Activated CD8-positive, alpha-beta T cell treated with anti-CD3 and anti-CD28 coated beads, Interleukin-2, amount 10 ng/mL, durations not matched to agents 7 days and 5 days (primary cell): ENCODE data around the gene NCOA3. TPM values are rescaled to one million over a fixed set of nuclear protein-coding genes. Genes with fewer than 3 reads are reported as not detected.

Source experiments
- ATAC-seq: fragments of 150-1000 bp; cut with Tn5 transposase; one replicate; pipeline ENCODE4 v1.10.0; 2021; ENCODE audit warnings: moderate library complexity
- CTCF ChIA-PET: fragments of 350-600 bp; sonication (Branson Sonifier 250); formaldehyde crosslinking; loops from one replicate; lab custom pipeline; 2021; ENCODE audit warnings: antibody characterized with exemption; lab: Charles Lee
- POLR2A ChIA-PET: fragments of 350-600 bp; sonication (Branson Sonifier 250); formaldehyde crosslinking; loops from one replicate; lab custom pipeline; 2021; ENCODE audit warnings: antibody characterized with exemption; lab: Charles Lee
- DNase-seq: peaks from one replicate; pipeline ENCODE4 v3.0.0-alpha.2; 2020
- H3K27ac Mint-ChIP-seq: one replicate; pipeline ENCODE4 v1.8.0; 2021; ENCODE audit warnings: mild to moderate bottlenecking, mixed read lengths
- H3K27me3 Mint-ChIP-seq: one replicate; pipeline ENCODE4 v1.8.0; 2021; ENCODE audit warnings: low read depth, mixed read lengths
- H3K36me3 Mint-ChIP-seq: one replicate; pipeline ENCODE4 v1.8.0; 2021; ENCODE audit warnings: low read depth, mixed read lengths
- H3K4me1 Mint-ChIP-seq: one replicate; pipeline ENCODE4 v1.8.0; 2021; ENCODE audit warnings: low read depth, mixed read lengths
- H3K4me3 Mint-ChIP-seq: one replicate; pipeline ENCODE4 v1.8.0; 2021; ENCODE audit warnings: mild to moderate bottlenecking, mixed read lengths
- H3K9me3 Mint-ChIP-seq: one replicate; pipeline ENCODE4 v1.8.0; 2022; ENCODE audit warnings: mixed read lengths; ENCODE audit not compliant: insufficient read depth
- total RNA-seq, 2 experiments: library from RNA; stranded (reverse); gene quantifications; one replicate each; pipeline ENCODE4 v1.2.3, GENCODE V29; 2021

NCOA3 gene
- total RNA-seq, 2 experiments from 2014 or later: 57.4 to 60.1 TPM

- no peaks in the 10 kb centered on the region for H3K4me1 Mint-ChIP-seq
- no peak overlapping the region for H3K4me3 Mint-ChIP-seq
- H3K27ac Mint-ChIP-seq: no peak overlapping the region
- H3K36me3 Mint-ChIP-seq: no peaks in the 10 kb centered on the region
- H3K9me3 Mint-ChIP-seq: no peaks in the 10 kb centered on the region
- ATAC-seq (no peak), DNase-seq (no peak)
- peaks cover 2% of the 10 kb centered on the region for H3K27me3 Mint-ChIP-seq
- POLR2A ChIA-PET: no interaction called here
- CTCF ChIA-PET: interaction anchor here (1.0 kb wide), 1 partner anchor 41 kb away, joined by 3 read pairs; no protein-coding TSS in a partner anchor
Measured at GRCh38 chr20:47704746-47705496, 203.2 kb downstream of the NCOA3 start.

- no peak overlapping the region for H3K4me3 Mint-ChIP-seq
- no peak overlapping the region for H3K27ac Mint-ChIP-seq
- peaks cover 2% of the 10 kb centered on the region for H3K27me3 Mint-ChIP-seq
- ATAC-seq (no peak), DNase-seq (no peak)
- no peaks in the 10 kb centered on the region for H3K4me1 Mint-ChIP-seq
- no peaks in the 10 kb centered on the region for H3K9me3 Mint-ChIP-seq
- ChIA-PET POLR2A (no interaction called here), CTCF (interaction anchor here (1.0 kb wide), 1 partner anchor 42 kb away, joined by 3 read pairs; no protein-coding TSS in a partner anchor)
- no peaks in the 10 kb centered on the region for H3K36me3 Mint-ChIP-seq
Measured at GRCh38 chr20:47705497-47705856, 203.8 kb downstream of the NCOA3 start.

DNA sequence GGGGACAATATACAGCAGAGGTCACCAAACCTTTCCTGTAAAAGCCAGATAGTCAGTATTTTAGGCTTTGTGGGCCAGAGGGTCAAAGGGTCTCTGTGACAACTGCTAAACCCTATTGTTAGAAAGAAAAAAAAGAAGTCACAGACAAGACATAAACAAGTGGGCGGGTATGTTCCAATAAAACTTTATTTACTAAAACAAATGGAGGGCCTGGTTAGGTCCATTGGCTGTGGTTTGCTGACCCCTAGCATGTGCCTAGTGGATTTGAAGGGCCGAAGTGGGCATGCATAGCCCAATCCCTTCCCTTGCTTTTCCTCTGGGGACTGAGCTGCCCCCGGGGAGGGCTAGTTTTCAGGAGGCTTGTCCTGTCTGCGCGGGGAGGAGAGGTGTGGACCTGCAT is 204.7 kb downstream of the NCOA3 start:
- Mint-ChIP-seq H3K27me3 (peaks cover 3% of the 10 kb centered on the region), H3K9me3 (no peaks in the 10 kb centered on the region), H3K4me1 (no peaks in the 10 kb centered on the region), H3K4me3 (no peak overlapping the region), H3K27ac (no peak overlapping the region), H3K36me3 (no peaks in the 10 kb centered on the region)
- DNase-seq: no peak
- ChIA-PET CTCF (no interaction called here), POLR2A (no interaction called here)
- no peak for ATAC-seq

Other genes starting within 250 kb of the NCOA3 start
- gene ZMYND8, start 145.2 kb upstream of the NCOA3 start, total RNA-seq: 10 to 100 TPM; 44.3 to 44.7 TPM